Stimulated activated CD4-positive, alpha-beta T cell treated with anti-CD3 and anti-CD28 coated beads, Interleukin-15, amount 100 ng/mL, for 1 hour (primary cell): ENCODE measurements around the gene SLC34A2.
"Not testable (repeated sequence)": the region's sequence is repeated elsewhere in the genome, so short reads cannot be mapped to it uniquely, and the experiment has no call there.

Source experiments
- DNase-seq, 2 donors: peaks; one replicate each; pipeline ENCODE4 v3.0.0-alpha.2; 2020; ENCODE audit warnings: low read depth in 1 of 2, low spot score in 1 of 2

The SLC34A2 gene, protein sequence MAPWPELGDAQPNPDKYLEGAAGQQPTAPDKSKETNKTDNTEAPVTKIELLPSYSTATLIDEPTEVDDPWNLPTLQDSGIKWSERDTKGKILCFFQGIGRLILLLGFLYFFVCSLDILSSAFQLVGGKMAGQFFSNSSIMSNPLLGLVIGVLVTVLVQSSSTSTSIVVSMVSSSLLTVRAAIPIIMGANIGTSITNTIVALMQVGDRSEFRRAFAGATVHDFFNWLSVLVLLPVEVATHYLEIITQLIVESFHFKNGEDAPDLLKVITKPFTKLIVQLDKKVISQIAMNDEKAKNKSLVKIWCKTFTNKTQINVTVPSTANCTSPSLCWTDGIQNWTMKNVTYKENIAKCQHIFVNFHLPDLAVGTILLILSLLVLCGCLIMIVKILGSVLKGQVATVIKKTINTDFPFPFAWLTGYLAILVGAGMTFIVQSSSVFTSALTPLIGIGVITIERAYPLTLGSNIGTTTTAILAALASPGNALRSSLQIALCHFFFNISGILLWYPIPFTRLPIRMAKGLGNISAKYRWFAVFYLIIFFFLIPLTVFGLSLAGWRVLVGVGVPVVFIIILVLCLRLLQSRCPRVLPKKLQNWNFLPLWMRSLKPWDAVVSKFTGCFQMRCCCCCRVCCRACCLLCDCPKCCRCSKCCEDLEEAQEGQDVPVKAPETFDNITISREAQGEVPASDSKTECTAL

DNA sequence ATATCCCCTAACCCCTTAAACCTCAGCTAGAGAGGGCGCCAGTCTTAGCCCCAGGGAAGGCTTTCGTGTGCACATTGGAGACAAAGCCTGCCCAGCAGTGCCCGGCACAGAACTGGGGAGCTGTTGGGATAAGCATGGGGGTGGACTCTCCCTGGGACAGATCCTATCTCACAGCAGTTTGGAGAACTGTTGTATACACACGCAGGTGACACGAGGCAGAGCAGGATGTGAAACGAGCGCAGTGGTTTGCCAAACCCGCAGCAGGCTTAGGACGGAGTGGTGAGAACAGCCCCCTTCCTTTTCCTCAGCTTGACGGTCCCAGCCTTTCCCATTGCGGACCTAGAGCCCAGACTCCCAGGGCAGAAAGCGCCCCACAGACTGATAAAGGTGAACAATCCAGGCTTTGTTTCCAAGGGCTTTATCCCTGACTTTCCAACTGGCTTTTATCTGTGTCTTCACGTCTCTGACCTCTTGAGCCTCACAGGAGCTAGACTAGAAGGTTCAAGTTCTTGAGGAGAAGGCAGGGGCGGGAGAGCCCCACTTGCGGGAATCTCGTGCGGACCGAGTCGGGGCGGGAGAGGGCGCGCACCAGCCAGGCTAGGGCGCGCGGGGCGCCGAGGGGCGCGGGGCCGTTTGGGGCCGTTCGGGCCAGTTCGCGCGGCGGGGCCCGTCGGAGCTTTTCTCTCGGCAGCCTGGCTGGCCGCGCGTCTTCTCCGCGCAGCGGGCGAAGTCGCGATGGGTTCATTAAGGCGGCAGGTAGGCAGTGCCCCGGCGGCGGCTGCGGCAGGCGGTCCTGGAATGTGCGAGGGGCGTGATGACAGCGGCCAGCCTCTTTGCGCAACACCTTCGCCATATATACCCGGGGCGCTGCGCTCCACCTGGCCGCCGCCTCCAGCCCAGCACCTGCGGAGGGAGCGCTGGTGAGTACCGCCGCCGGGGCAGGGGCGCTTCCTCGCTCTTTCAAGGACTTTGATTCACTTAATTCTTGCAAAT, at the start of gene SLC34A2:
TSS of gene SLC34A2 (plus strand) at position 881 of the 993 bp plus-strand sequence. CDS start 6,650 bp downstream, outside the sequence.
- no peak for DNase-seq

DNA sequence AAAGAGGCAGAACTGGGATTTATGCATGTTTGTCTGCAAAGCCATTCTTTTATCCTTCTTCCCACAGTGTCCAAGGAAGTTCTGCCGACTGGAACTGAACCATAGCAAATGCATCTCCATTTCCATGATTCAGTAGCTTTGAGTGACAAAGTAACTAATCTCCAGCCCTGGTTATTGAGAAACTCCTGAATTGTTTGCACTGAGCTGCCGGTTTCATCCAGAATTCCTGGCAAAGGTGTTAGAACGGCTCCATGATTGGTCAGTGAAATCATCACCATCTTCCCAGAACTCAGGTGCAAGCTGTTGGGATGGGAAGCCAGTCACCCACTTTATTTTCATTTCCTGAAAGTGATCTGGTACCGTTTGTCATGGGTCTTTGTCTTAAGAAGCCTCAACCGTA, 47.0 kb upstream of the SLC34A2 start:
- no peak for DNase-seq

GRCh38 chr4:25609976-25610375, 45.7 kb upstream of the SLC34A2 start:
- DNase-seq = no peak

DNA sequence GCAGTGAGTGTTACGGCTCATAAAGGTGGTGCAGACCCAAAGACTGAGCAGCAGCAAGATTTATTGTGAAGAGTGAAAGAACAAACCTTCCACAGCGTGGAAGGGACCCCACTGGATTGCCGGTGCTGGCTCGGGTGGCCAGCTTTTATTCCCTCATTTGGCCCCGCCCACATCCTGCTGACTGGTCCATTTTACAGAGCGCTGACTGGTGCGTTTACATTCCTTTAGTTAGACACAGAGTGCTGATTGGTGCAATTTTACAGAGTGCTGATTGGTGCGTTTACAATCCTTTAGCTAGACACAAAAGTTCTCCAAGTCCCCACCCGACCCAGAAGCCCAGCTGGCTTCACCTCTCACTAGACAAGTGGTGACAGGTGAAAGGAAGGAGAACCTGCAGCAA, 42.0 kb upstream of the SLC34A2 start:
- not testable (repeated sequence) for DNase-seq

DNA sequence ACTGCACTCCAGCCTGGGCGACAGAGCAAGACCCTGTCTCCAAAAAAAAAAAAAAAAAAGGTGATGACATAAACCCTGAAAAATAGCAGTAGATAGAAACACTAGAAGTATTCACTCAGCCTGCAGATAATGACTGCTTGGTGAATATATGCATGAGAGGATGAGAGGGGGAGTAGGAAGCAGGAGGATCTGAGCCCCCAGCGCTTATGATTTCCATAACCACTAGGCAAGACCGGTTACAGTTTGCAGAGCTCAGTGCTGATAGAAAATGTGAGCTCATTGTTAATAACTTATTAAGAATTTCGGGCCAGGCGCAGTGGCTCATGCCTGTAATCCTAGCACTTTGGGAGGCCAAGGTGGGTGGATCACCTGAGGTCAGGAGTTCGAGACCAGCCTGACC, 40.8 kb upstream of the SLC34A2 start:
- DNase-seq = no peak

GRCh38 chr4:25621027-25621930, 34.4 kb upstream of the SLC34A2 start:
- no peak for DNase-seq

- DNase-seq = no peak
These were observed 31.0 kb upstream of the SLC34A2 start for GRCh38 chr4:25624616-25625015.

GRCh38 chr4:25628451-25628850, 27.2 kb upstream of the SLC34A2 start:
- no peak for DNase-seq

GRCh38 chr4:25632135-25632534, 23.5 kb upstream of the SLC34A2 start:
- no peak for DNase-seq

GRCh38 chr4:25633541-25633940, 22.1 kb upstream of the SLC34A2 start:
- no peak for DNase-seq

DNA sequence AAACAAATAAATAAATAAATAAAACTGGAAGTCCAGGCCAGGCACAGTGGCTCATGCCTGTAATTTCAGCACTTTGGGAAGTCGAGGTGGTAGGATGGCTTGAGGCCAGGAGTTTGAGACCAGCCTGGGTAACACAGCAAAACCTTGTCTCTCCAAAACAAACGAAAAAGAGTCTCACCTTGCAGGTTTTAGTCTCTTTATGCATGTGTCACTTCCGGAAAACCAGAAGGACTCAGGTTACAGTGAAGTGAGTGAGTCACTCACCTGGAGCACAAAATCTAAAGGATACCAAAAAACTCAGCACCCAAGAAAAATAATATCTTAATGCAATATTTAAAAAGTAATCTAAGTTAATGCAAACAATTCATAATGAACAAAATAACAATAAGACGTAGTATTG, 20.1 kb upstream of the SLC34A2 start:
- no peak for DNase-seq

- no peak for DNase-seq
These were observed 17.9 kb upstream of the SLC34A2 start for GRCh38 chr4:25637581-25638220.

GRCh38 chr4:25638221-25638601, 17.4 kb upstream of the SLC34A2 start:
- DNase-seq = no peak

- no peak for DNase-seq
These were observed 16.8 kb upstream of the SLC34A2 start for GRCh38 chr4:25638806-25639205.

DNA sequence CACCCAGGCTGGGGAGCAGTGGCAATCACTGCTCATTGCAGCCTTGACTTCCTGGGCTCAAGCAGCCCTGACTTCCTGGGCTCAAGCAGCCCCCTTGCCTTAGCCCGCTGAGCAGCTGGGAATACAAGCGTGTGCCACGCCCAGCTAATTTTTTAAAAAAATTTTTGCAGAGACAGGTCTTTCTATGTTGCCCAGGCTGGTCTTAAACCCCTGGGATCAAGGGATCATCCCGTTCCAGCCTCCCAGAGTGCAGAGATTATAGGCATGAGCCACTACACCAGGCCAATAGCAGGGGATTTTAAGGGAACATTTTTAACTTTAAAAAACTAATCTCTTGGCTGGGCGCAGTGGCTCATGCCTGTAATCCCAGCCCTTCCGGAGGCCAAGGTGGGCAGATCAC, 5.3 kb upstream of the SLC34A2 start:
- DNase-seq = no peak

DNA sequence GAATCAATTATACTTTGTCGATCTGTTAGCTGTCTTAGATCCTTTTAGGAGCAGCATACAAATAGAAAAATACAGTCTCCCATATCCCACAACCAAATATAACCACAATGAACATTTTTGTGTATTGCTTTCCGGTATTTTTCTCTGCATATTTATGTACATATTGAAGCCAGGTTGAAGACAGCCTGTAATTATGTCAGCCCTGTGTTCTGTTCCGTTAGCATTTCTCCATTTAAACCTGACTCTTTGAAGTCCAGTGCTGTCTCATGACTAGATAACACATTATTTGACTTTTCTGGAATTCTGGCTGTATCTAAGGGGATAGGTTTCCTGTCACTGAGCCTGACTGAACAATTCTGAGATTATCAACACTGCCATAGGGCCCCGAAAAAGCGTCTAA, 4.0 kb upstream of the SLC34A2 start:
- DNase-seq = no peak

- no peak for DNase-seq
These were observed 1.4 kb upstream of the SLC34A2 start for GRCh38 chr4:25654031-25654970.

DNA sequence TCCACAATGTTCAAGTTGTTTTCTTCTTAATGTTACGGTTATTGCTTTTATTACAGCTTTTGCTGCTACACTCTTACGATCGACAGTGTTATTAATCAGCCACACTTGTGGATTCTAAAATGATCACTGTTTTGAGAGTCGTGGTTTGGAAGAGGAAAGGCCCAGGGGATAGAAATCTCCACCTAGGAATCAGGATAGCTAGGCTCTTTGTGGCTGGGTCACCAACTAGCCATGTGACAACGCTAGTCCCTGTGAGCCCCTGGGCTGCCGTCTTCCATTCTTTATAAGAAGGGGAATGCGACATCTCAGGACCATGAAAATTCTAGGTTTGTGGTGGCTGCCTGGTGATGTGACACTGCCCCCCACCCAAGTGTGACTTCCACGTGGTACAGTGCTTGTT, 380 bp downstream of the SLC34A2 start:
- no peak for DNase-seq

GRCh38 chr4:25658357-25658771, 2.7 kb downstream of the SLC34A2 start:
- no peak for DNase-seq
